Liver (tissue), 9 donors: ENCODE results near the gene ZNF681. TPM values are rescaled to one million over a fixed set of nuclear protein-coding genes. Genes with fewer than 3 reads are reported as not detected.
A peak's percentile ranks its signal among the peaks of the same experiment; 100 is the strongest.

Source experiments
- DNase-seq: peaks from one replicate; pipeline ENCODE4 v3.0.0-alpha.2; 2017; ENCODE audit warnings: low spot score
- H3K27ac ChIP-seq, 2 donors: one replicate each; pipeline ENCODE4 v1.7.0; 2013; ENCODE audit warnings: inconsistent platforms in 2 of 2, low read length in 2 of 2, control low read depth in 1 of 2, low read depth in 1 of 2, mild to moderate bottlenecking in 1 of 2
- H3K27me3 ChIP-seq, 4 donors: one replicate each; pipeline versions ENCODE4 v1.6.1 to v1.7.0; 2013; ENCODE audit warnings: low read length in 3 of 4, inconsistent platforms in 1 of 4, mild to moderate bottlenecking in 1 of 4, moderate library complexity in 1 of 4; ENCODE audit not compliant: control insufficient read depth in 4 of 4, insufficient read depth in 4 of 4
- H3K36me3 ChIP-seq, 4 donors: one replicate each; pipeline versions ENCODE4 v1.6.1 to v1.7.0; 2013; ENCODE audit warnings: low read length in 3 of 4, mild to moderate bottlenecking in 3 of 4, low read depth in 1 of 4, moderate library complexity in 1 of 4; ENCODE audit not compliant: control insufficient read depth in 4 of 4, insufficient read depth in 3 of 4
- H3K4me1 ChIP-seq, 4 donors: one replicate each; pipeline versions ENCODE4 v1.6.1 to v1.7.0; 2013; ENCODE audit warnings: low read length in 3 of 4, mild to moderate bottlenecking in 3 of 4, moderate library complexity in 1 of 4; ENCODE audit not compliant: control insufficient read depth in 4 of 4, insufficient read depth in 4 of 4
- H3K4me3 ChIP-seq, 3 donors: one replicate each; pipeline versions ENCODE4 v1.6.1 to v1.7.0; 2013; ENCODE audit warnings: low read length in 3 of 3, control low read depth in 1 of 3, low read depth in 1 of 3, mild to moderate bottlenecking in 1 of 3
- H3K9ac ChIP-seq, 2 donors: one replicate each; pipeline ENCODE4 v1.7.0; 2013; ENCODE audit warnings: low read length in 2 of 2, mild to moderate bottlenecking in 2 of 2, moderate library complexity in 2 of 2, control low read depth in 1 of 2, low read depth in 1 of 2
- H3K9me3 ChIP-seq, 4 donors: one replicate each; pipeline versions ENCODE4 v1.6.1 to v1.7.0; 2013; ENCODE audit warnings: low read length in 3 of 4; ENCODE audit not compliant: control insufficient read depth in 4 of 4
- CTCF ChIP-seq: fragments of 150-350 bp; IDR thresholded peaks from 2 replicates; pipeline ENCODE4 v1.5.1; 2017; ENCODE audit warnings: improper control_type of control experiment, low read depth, low read length; ENCODE audit not compliant: missing input control
- EGR1 ChIP-seq, 2 donors: IDR thresholded peaks; 2 replicates each; pipeline ENCODE4 v1.6.1; 2016 to 2018; ENCODE audit warnings: antibody characterized with exemption in 2 of 2, low read depth in 2 of 2
- FOXA1 ChIP-seq: IDR thresholded peaks from 2 replicates; pipeline ENCODE4 v1.6.1; 2016; ENCODE audit warnings: antibody characterized with exemption
- GABPA ChIP-seq, 2 donors: IDR thresholded peaks in 1 of 2; conservative IDR thresholded peaks in 1 of 2; 2 replicates each; pipeline ENCODE4 v1.6.1; 2016; ENCODE audit warnings: antibody characterized with exemption in 2 of 2, mild to moderate bottlenecking in 1 of 2, moderate library complexity in 1 of 2
- HNF4A ChIP-seq, 2 donors: conservative IDR thresholded peaks; 2 replicates each; pipeline ENCODE4 v1.6.1; 2016; ENCODE audit warnings: antibody characterized with exemption in 2 of 2, mild to moderate bottlenecking in 2 of 2
- HNF4G ChIP-seq: IDR thresholded peaks from 2 replicates; pipeline ENCODE4 v1.6.1; 2016; ENCODE audit warnings: antibody characterized with exemption
- JUND ChIP-seq, 2 donors: IDR thresholded peaks; 2 replicates each; pipeline ENCODE4 v1.6.1; 2016; ENCODE audit warnings: antibody characterized with exemption in 2 of 2
- MAX ChIP-seq: IDR thresholded peaks from 2 replicates; pipeline ENCODE4 v1.6.1; 2016; ENCODE audit warnings: antibody characterized with exemption
- NR2F2 ChIP-seq: IDR thresholded peaks from 2 replicates; pipeline ENCODE4 v1.6.1; 2016; ENCODE audit warnings: antibody characterized with exemption
- RAD21 ChIP-seq, 2 donors: IDR thresholded peaks; 2 replicates each; pipeline ENCODE4 v1.6.1; 2016; ENCODE audit warnings: antibody characterized with exemption in 2 of 2, mild to moderate bottlenecking in 2 of 2
- RXRA ChIP-seq, 2 donors: IDR thresholded peaks; 2 replicates each; pipeline ENCODE4 v1.6.1; 2017 to 2018; ENCODE audit warnings: antibody characterized with exemption in 2 of 2, mild to moderate bottlenecking in 1 of 2
- TAF1 ChIP-seq: conservative IDR thresholded peaks from 2 replicates; pipeline ENCODE4 v1.6.1; 2016; ENCODE audit warnings: antibody characterized with exemption, mild to moderate bottlenecking
- YY1 ChIP-seq: IDR thresholded peaks from 2 replicates; pipeline ENCODE4 v1.6.1; 2016; ENCODE audit warnings: antibody characterized with exemption, mild to moderate bottlenecking
- ZBTB33 ChIP-seq: IDR thresholded peaks from 2 replicates; pipeline ENCODE4 v1.6.1; 2016; ENCODE audit warnings: antibody characterized with exemption
- WGBS: extraction: QIAGEN DNeasy Blood & Tissue Kit; methylation state at CpG from one replicate; pipeline ENCODE4 v1.1.7; 2013; 5-methylcytosine and 5-hydroxymethylcytosine counted together
- polyA plus RNA-seq, 2 donors: library from polyadenylated mRNA; stranded (reverse) in 1 of 2; unstranded in 1 of 2; fragments of 200-250 nt in 1 of 2; fragments of >200 nt in 1 of 2; fragmentation: Nextera tagmentation in 1 of 2; extraction: Ambion mirVana in 1 of 2; gene quantifications; one replicate each; pipeline versions ENCODE4 v1.2.1 to v1.2.3, GENCODE V29; 2013 to 2015
- total RNA-seq, 2 donors: library from RNA; depleted of rRNA; stranded (reverse); fragments of >200 nt; gene quantifications; one replicate each; pipeline ENCODE4 v1.2.3, GENCODE V29; 2014
- TF ChIP-seq, protein P1 (sequence below): IDR thresholded peaks from 2 replicates; pipeline ENCODE4 v1.6.1; 2016; ENCODE audit warnings: antibody characterized with exemption, mild to moderate bottlenecking
- donor health status: healthy.
- donor health status: healthy.
- donor health status: healthy.
- donor health status: healthy.
- donor health status: healthy.

Gene ZNF681
- total and polyA plus RNA-seq, 4 donors: 0.06 to 2.8 (median 0.27) TPM

GRCh38 chr19:23774524-23774971 lies 15.9 kb upstream of the ZNF681 start (continued):
- no peak for TF ChIP-seq JUND (IDR thresholded peaks at IDR 0.05)
- TF ChIP-seq YY1: no peak
- TF ChIP-seq GABPA (IDR thresholded peaks at IDR 0.05 in 1 of 2, conservative IDR thresholded peaks at IDR 0.05 in 1 of 2): no peak
- no peak for TF ChIP-seq EGR1 (IDR thresholded peaks at IDR 0.05; ENCODE audit: low read depth in 2 of 2)
- peak in 1 of 2 donors; percentile 17 for TF ChIP-seq RAD21 (IDR thresholded peaks at IDR 0.05)

DNA sequence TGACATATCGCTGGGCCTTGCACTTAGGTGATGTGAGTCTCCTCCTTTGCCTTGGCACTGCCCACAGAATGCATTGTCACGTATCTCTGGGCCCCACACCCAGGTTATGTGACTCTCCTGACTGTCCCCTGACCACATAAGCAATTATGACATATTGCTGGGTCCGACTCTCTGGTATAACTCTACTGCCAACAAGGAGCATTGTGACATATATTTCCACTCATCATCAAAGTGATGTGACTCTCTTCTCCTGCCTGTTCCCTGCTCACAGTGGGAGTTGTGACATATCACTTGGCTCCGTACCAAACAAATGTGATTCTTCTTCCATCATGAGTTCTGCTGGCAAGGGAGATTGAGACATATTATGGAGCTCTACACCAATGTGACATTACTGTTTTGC lies 15.4 kb upstream of the ZNF681 start:
- Histone ChIP-seq H3K4me1 (no peaks in the 10 kb centered on the region), H3K9me3 (peaks cover 0 to 3% (median 0%) of the 10 kb centered on the region in 4 donors), H3K4me3 (no peak overlapping the region), H3K27ac (no peak overlapping the region), H3K9ac (no peak overlapping the region), H3K36me3 (no peaks in the 10 kb centered on the region), H3K27me3 (no peaks in the 10 kb centered on the region)
- TF ChIP-seq ZBTB33 (no peak), EGR1 (IDR thresholded peaks at IDR 0.05; ENCODE audit: low read depth in 2 of 2) (no peak), CTCF (no peak), TAF1 (no peak), RAD21 (IDR thresholded peaks at IDR 0.05) (no peak), NR2F2 (no peak), JUND (IDR thresholded peaks at IDR 0.05) (no peak), FOXA1 (no peak), RXRA (IDR thresholded peaks at IDR 0.05) (no peak), HNF4A (conservative IDR thresholded peaks at IDR 0.05) (no peak), HNF4G (no peak), MAX (no peak), GABPA (IDR thresholded peaks at IDR 0.05 in 1 of 2, conservative IDR thresholded peaks at IDR 0.05 in 1 of 2) (no peak)
- TF ChIP-seq, protein P1, sequence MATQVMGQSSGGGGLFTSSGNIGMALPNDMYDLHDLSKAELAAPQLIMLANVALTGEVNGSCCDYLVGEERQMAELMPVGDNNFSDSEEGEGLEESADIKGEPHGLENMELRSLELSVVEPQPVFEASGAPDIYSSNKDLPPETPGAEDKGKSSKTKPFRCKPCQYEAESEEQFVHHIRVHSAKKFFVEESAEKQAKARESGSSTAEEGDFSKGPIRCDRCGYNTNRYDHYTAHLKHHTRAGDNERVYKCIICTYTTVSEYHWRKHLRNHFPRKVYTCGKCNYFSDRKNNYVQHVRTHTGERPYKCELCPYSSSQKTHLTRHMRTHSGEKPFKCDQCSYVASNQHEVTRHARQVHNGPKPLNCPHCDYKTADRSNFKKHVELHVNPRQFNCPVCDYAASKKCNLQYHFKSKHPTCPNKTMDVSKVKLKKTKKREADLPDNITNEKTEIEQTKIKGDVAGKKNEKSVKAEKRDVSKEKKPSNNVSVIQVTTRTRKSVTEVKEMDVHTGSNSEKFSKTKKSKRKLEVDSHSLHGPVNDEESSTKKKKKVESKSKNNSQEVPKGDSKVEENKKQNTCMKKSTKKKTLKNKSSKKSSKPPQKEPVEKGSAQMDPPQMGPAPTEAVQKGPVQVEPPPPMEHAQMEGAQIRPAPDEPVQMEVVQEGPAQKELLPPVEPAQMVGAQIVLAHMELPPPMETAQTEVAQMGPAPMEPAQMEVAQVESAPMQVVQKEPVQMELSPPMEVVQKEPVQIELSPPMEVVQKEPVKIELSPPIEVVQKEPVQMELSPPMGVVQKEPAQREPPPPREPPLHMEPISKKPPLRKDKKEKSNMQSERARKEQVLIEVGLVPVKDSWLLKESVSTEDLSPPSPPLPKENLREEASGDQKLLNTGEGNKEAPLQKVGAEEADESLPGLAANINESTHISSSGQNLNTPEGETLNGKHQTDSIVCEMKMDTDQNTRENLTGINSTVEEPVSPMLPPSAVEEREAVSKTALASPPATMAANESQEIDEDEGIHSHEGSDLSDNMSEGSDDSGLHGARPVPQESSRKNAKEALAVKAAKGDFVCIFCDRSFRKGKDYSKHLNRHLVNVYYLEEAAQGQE: no peak
- DNase-seq: no peak
- 70% methylated on average over 4 of the region's 4 CpGs for WGBS
